HepG2 (cell line): Measurements from ENCODE around the gene TNS4. TPM values are rescaled to one million over a fixed set of nuclear protein-coding genes. Genes with fewer than 3 reads are reported as not detected.
A peak's percentile ranks its signal among the peaks of the same experiment; 100 is the strongest.

Source experiments
- HMG20A ChIP-seq: IDR thresholded peaks from 2 replicates; pipeline ENCODE4 v1.6.1; 2016; ENCODE audit warnings: borderline replicate concordance
- HMGXB4 ChIP-seq, 2 experiments: sonication (generic) in 1 of 2; formaldehyde crosslinking in 1 of 2; IDR thresholded peaks; 2 replicates each; pipeline versions ENCODE4 v1.4.0 to v1.6.1; 2018 to 2020; ENCODE audit warnings: missing genetic modification reagents in 2 of 2, borderline replicate concordance in 1 of 2, low read depth in 1 of 2, mild to moderate bottlenecking in 1 of 2, missing biosample characterization in 1 of 2
- MED8 ChIP-seq: sonication (generic); formaldehyde crosslinking; IDR thresholded peaks from 2 replicates; pipeline ENCODE4 v1.8.1; 2023; ENCODE audit warnings: mild to moderate bottlenecking, missing genetic modification reagents; ENCODE audit not compliant: insufficient replicate concordance
- MTERF4 ChIP-seq: sonication (generic); formaldehyde crosslinking; IDR thresholded peaks from 2 replicates; pipeline ENCODE4 v1.8.0; 2023; ENCODE audit warnings: mild to moderate bottlenecking, missing genetic modification reagents
- ZNF543 ChIP-seq: sonication (generic); formaldehyde crosslinking; IDR thresholded peaks from 2 replicates; pipeline ENCODE4 v1.4.0; 2020; ENCODE audit warnings: mild to moderate bottlenecking, missing genetic modification reagents
- ZSCAN20 ChIP-seq: sonication (generic); formaldehyde crosslinking; IDR thresholded peaks from 2 replicates; pipeline ENCODE4 v1.4.0; 2020; ENCODE audit warnings: missing genetic modification reagents, mild to moderate bottlenecking, borderline replicate concordance
- ZSCAN25 ChIP-seq: sonication (generic); formaldehyde crosslinking; IDR thresholded peaks from 2 replicates; pipeline ENCODE4 v1.8.0; 2022; ENCODE audit warnings: mild to moderate bottlenecking, missing genetic modification reagents
- polyA plus RNA-seq, 8 experiments: library from polyadenylated mRNA; depleted of rRNA in 3 of 8; stranded (reverse) in 7 of 8; unstranded in 1 of 8; fragments of >200 nt; fragmentation: Illumina TruSeq in 4 of 8; extraction: Trizol in 4 of 8; gene quantifications; 2 replicates each; pipeline versions ENCODE4 v1.2.1 to v1.2.3, GENCODE V29; 2011 to 2016; ENCODE audit warnings: low read depth in 4 of 8, missing spikeins in 1 of 8, mixed read lengths in 1 of 8; ENCODE audit not compliant: insufficient read depth in 1 of 8
- total RNA-seq, 5 experiments: library from RNA; depleted of rRNA; stranded (reverse); fragments of >200 nt; fragmentation: Illumina TruSeq; extraction: Trizol; gene quantifications; 2 replicates each; pipeline ENCODE4 v1.2.3, GENCODE V29; 2016; ENCODE audit warnings: low read depth in 1 of 5
- TF ChIP-seq, protein P1 (sequence below): IDR thresholded peaks from 2 replicates; pipeline ENCODE4 v1.6.1; 2016; ENCODE audit warnings: low read depth, borderline replicate concordance

TNS4 gene
- total and polyA plus RNA-seq, 2 of the 13 experiments (the other 11 are each of a cell fraction or from before 2014, with no cell fraction given), result 0.58 to 2.1 TPM

- TF ChIP-seq HMGXB4 (CRISPR knock-in tag; IDR thresholded peaks at IDR 0.05; ENCODE audit: borderline replicate concordance in 1 of 2, low read depth in 1 of 2), result 0 out of 4 replicates have a peak, but pooled peaks of 1 of the 2 experiments have one; percentile 20
- 0 out of 2 replicates have a peak, but pooled peaks have one; percentile 2 for TF ChIP-seq ZSCAN25
- no peak for TF ChIP-seq HMG20A (CRISPR knock-in tag)
- TF ChIP-seq ZSCAN20 (CRISPR knock-in tag), result no peak
- 0 out of 2 replicates have a peak, but pooled peaks have one; percentile 29 for TF ChIP-seq MTERF4
- TF ChIP-seq, protein P1, sequence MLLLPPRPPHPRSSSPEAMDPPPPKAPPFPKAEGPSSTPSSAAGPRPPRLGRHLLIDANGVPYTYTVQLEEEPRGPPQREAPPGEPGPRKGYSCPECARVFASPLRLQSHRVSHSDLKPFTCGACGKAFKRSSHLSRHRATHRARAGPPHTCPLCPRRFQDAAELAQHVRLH, result peak; percentile 19; the same call in 1 of the 2 replicates
- TF ChIP-seq MED8 (CRISPR knock-in tag), result no peak
- 0 out of 2 replicates have a peak, but pooled peaks have one; percentile 26 for TF ChIP-seq ZNF543
Observed at GRCh38 chr17:40541873-40542557, 40.6 kb upstream of the TNS4 start (continued).
